GM23248 (cell line): Measurements from ENCODE around the gene IER3. TPM values are rescaled to one million over a fixed set of nuclear protein-coding genes. Genes with fewer than 3 reads are reported as not detected.

ENCODE experiments used
- DNase-seq: peaks from one replicate; pipeline ENCODE4 v3.0.0-alpha.2; 2015
- H2AFZ ChIP-seq: fragments of 200-600 bp; sonication (generic); 2 replicates; pipeline ENCODE4 v1.6.1; 2016; ENCODE audit warnings: antibody characterized with exemption
- H3F3A ChIP-seq: fragments of 200-600 bp; sonication (generic); 2 replicates; pipeline ENCODE4 v1.6.1; 2016; ENCODE audit warnings: mild to moderate bottlenecking, antibody characterized with exemption, mixed run types; ENCODE audit not compliant: insufficient read depth
- H3K27ac ChIP-seq: fragments of 200-600 bp; sonication (generic); 2 replicates; pipeline ENCODE4 v1.5.1; 2016; ENCODE audit warnings: mild to moderate bottlenecking
- H3K27me3 ChIP-seq: fragments of 200-600 bp; sonication (generic); replicated peaks from 2 replicates; pipeline ENCODE4 v1.6.1; 2016; ENCODE audit warnings: mild to moderate bottlenecking; ENCODE audit not compliant: insufficient read depth
- H3K36me3 ChIP-seq: fragments of 200-600 bp; sonication (generic); 2 replicates; pipeline ENCODE4 v1.6.1; 2016; ENCODE audit warnings: low read depth, mild to moderate bottlenecking
- H3K4me1 ChIP-seq: fragments of 200-600 bp; sonication (generic); 2 replicates; pipeline ENCODE4 v1.6.1; 2016; ENCODE audit warnings: mild to moderate bottlenecking; ENCODE audit not compliant: insufficient read depth
- H3K4me2 ChIP-seq: fragments of 200-600 bp; sonication (generic); one replicate; pipeline ENCODE4 v1.6.1; 2016; ENCODE audit warnings: mild to moderate bottlenecking; ENCODE audit not compliant: unreplicated experiment
- H3K4me3 ChIP-seq: fragments of 200-600 bp; sonication (generic); 2 replicates; pipeline ENCODE4 v1.5.1; 2016; ENCODE audit warnings: mild to moderate bottlenecking
- H3K79me2 ChIP-seq: fragments of 200-600 bp; sonication (generic); 2 replicates; pipeline ENCODE4 v1.6.1; 2016; ENCODE audit warnings: mild to moderate bottlenecking; ENCODE audit not compliant: insufficient read depth
- H3K9ac ChIP-seq: fragments of 200-600 bp; sonication (generic); 2 replicates; pipeline ENCODE4 v1.6.1; 2016; ENCODE audit warnings: mild to moderate bottlenecking
- H3K9me2 ChIP-seq: fragments of 200-600 bp; sonication (generic); 2 replicates; pipeline ENCODE4 v1.6.1; 2016; ENCODE audit warnings: mixed run types, mild to moderate bottlenecking, moderate library complexity; ENCODE audit not compliant: insufficient read depth
- H3K9me3 ChIP-seq: fragments of 200-600 bp; sonication (generic); one replicate; pipeline ENCODE4 v1.6.1; 2017; ENCODE audit warnings: low read depth
- H4K20me1 ChIP-seq: fragments of 200-600 bp; sonication (generic); 2 replicates; pipeline ENCODE4 v1.6.0; 2016; ENCODE audit not compliant: insufficient read depth
- EZH2 ChIP-seq: fragments of 200-600 bp; sonication (generic); IDR thresholded peaks from 2 replicates; pipeline ENCODE4 v1.6.1; 2018; ENCODE audit warnings: antibody characterized with exemption, mild to moderate bottlenecking; ENCODE audit not compliant: insufficient read depth, poor library complexity, severe bottlenecking
- EZH2phosphoT487 ChIP-seq: fragments of 200-600 bp; sonication (generic); IDR thresholded peaks from 2 replicates; pipeline ENCODE4 v1.6.1; 2018; ENCODE audit warnings: antibody characterized with exemption, moderate library complexity, mild to moderate bottlenecking, low read depth; ENCODE audit not compliant: insufficient read depth
- WGBS, 2 experiments: methylation state at CpG; one replicate each; pipeline ENCODE4 v1.1.6; 2015 to 2017; ENCODE audit warnings: low lambda C conversion rate in 2 of 2, low coverage in 1 of 2; ENCODE audit errors: missing lambda C conversion rate in 2 of 2; 5-methylcytosine and 5-hydroxymethylcytosine counted together
- in situ Hi-C: fragments of 300-500 bp; cut with MboI; formaldehyde crosslinking; loops from 2 replicates; pipeline ENCODE4 v1.15.0; 2020
- polyA plus RNA-seq: library from polyadenylated mRNA; unstranded; fragments of >200 nt; fragmentation: Nextera tagmentation; extraction: Ambion mirVana; gene quantifications from 2 replicates; pipeline ENCODE4 v1.2.1, GENCODE V29; 2016
- total RNA-seq: library from RNA; depleted of rRNA; stranded (reverse); fragments of >200 nt; shearing (Covaris generic); gene quantifications from 2 replicates; pipeline ENCODE4 v1.2.3, GENCODE V29; 2014

Gene IER3
- total and polyA plus RNA-seq, 2 experiments from 2014 or later: 82.1 to 148 TPM

GRCh38 chr6:30777155-30777485 is 32.8 kb upstream of the IER3 start:
- no peaks in the 10 kb centered on the region for H4K20me1 ChIP-seq
- in situ Hi-C loops: no loop called here
- no peaks in the 10 kb centered on the region for H3K9me3 ChIP-seq
- no peak overlapping the region for H3K27ac ChIP-seq
- no peak overlapping the region for H2AFZ ChIP-seq
- no peaks in the 10 kb centered on the region for H3K79me2 ChIP-seq
- H3K9me2 ChIP-seq: no peaks in the 10 kb centered on the region
- peaks cover 27% of the 10 kb centered on the region for H3F3A ChIP-seq
- H3K27me3 ChIP-seq: no peaks in the 10 kb centered on the region
- H3K4me3 ChIP-seq: no peak overlapping the region
- no peak for DNase-seq
- H3K4me2 ChIP-seq: no peak overlapping the region
- no peak overlapping the region for H3K9ac ChIP-seq
- no peak for TF ChIP-seq EZH2phosphoT487
- H3K4me1 ChIP-seq: peaks cover 30% of the 10 kb centered on the region
- WGBS, 2 experiments: 98 to 100% methylated on average over 3 of the region's 3 CpGs
- no peaks in the 10 kb centered on the region for H3K36me3 ChIP-seq

GRCh38 chr6:30776390-30777154 is 32.2 kb upstream of the IER3 start:
- 96 to 98% methylated on average over 5 of the region's 5 CpGs for WGBS, 2 experiments
- Histone ChIP-seq H2AFZ (no peak overlapping the region), H3K27ac (no peak overlapping the region), H3K4me1 (peaks cover 28% of the 10 kb centered on the region), H4K20me1 (no peaks in the 10 kb centered on the region), H3K79me2 (no peaks in the 10 kb centered on the region), H3K9me3 (no peaks in the 10 kb centered on the region), H3K9me2 (no peaks in the 10 kb centered on the region), H3K4me2 (no peak overlapping the region), H3K27me3 (no peaks in the 10 kb centered on the region), H3K9ac (no peak overlapping the region), H3K4me3 (no peak overlapping the region), H3K36me3 (no peaks in the 10 kb centered on the region), H3F3A (peaks cover 25% of the 10 kb centered on the region)
- DNase-seq: no peak
- in situ Hi-C loops: no loop called here
- TF ChIP-seq EZH2phosphoT487: no peak
- TF ChIP-seq EZH2: no peak

- no peak overlapping the region for H3K4me3 ChIP-seq
- H3F3A ChIP-seq: peaks cover 17% of the 10 kb centered on the region
- no peaks in the 10 kb centered on the region for H3K9me3 ChIP-seq
- H3K27me3 ChIP-seq: no peaks in the 10 kb centered on the region
- no peaks in the 10 kb centered on the region for H3K9me2 ChIP-seq
- TF ChIP-seq EZH2phosphoT487 (no peak), EZH2 (no peak)
- H3K9ac ChIP-seq: no peak overlapping the region
- no peaks in the 10 kb centered on the region for H4K20me1 ChIP-seq
- H2AFZ ChIP-seq: no peak overlapping the region
- no peaks in the 10 kb centered on the region for H3K36me3 ChIP-seq
- DNase-seq: no peak
- peaks cover 21% of the 10 kb centered on the region for H3K4me1 ChIP-seq
- WGBS, 2 experiments: 89 to 97% methylated on average over 2 of the region's 2 CpGs
- no peak overlapping the region for H3K4me2 ChIP-seq
- H3K79me2 ChIP-seq: no peaks in the 10 kb centered on the region
- in situ Hi-C loops: no loop called here
- H3K27ac ChIP-seq: no peak overlapping the region
Measured at GRCh38 chr6:30775104-30775503, 30.8 kb upstream of the IER3 start.

GRCh38 chr6:30774701-30775100 is 30.4 kb upstream of the IER3 start:
- no peak for DNase-seq
- no peak overlapping the region for H3K27ac ChIP-seq
- no peak overlapping the region for H3K9ac ChIP-seq
- in situ Hi-C loops: no loop called here
- 91 to 94% methylated on average over 8 of the region's 8 CpGs for WGBS, 2 experiments
- H3K9me3 ChIP-seq: no peaks in the 10 kb centered on the region
- H3K4me1 ChIP-seq: peaks cover 21% of the 10 kb centered on the region
- H3K9me2 ChIP-seq: no peaks in the 10 kb centered on the region
- no peak overlapping the region for H3K4me2 ChIP-seq
- H3F3A ChIP-seq: peaks cover 17% of the 10 kb centered on the region
- H3K36me3 ChIP-seq: no peaks in the 10 kb centered on the region
- no peaks in the 10 kb centered on the region for H4K20me1 ChIP-seq
- no peaks in the 10 kb centered on the region for H3K79me2 ChIP-seq
- no peak overlapping the region for H3K4me3 ChIP-seq
- H2AFZ ChIP-seq: no peak overlapping the region
- no peaks in the 10 kb centered on the region for H3K27me3 ChIP-seq
- TF ChIP-seq EZH2 (no peak), EZH2phosphoT487 (no peak)
